Measurements from ENCODE around the gene OR4Q3.
"Not testable (repeated sequence)": the region's sequence is repeated elsewhere in the genome, so short reads cannot be mapped to it uniquely, and the experiment has no call there.

- not testable (repeated sequence) for TF ChIP-seq CTCF, POLR2A (IDR thresholded peaks at IDR 0.05)
Observed at GRCh38 chr14:19752316-19752715, 8.9 kb downstream of the OR4Q3 start.

Measured in uterus (tissue), 2 donors.